ENCODE results near the gene SLC9C2.

The SLC9C2 gene

GRCh38 chr1:173481195-173481772 lies 121.6 kb downstream of the SLC9C2 start:
- H3K27ac ChIP-seq (ENCODE audit: poor library complexity, severe bottlenecking): no peak overlapping the region
- DNase-seq (ENCODE audit: low spot score) (no peak), ATAC-seq (ENCODE audit: low read depth) (no peak)
- H3K27me3 ChIP-seq (ENCODE audit: insufficient read depth, poor library complexity, severe bottlenecking): no peaks in the 10 kb centered on the region
- H3K36me3 ChIP-seq (ENCODE audit: low read depth): peaks cover 75% of the 10 kb centered on the region
- peaks cover 6% of the 10 kb centered on the region for H3K4me1 ChIP-seq (ENCODE audit: insufficient read depth, poor library complexity, severe bottlenecking)
- H3K9me3 ChIP-seq (ENCODE audit: severe bottlenecking): no peaks in the 10 kb centered on the region
- H3K4me3 ChIP-seq (ENCODE audit: severe bottlenecking): no peak overlapping the region
- TF ChIP-seq, protein P1, sequence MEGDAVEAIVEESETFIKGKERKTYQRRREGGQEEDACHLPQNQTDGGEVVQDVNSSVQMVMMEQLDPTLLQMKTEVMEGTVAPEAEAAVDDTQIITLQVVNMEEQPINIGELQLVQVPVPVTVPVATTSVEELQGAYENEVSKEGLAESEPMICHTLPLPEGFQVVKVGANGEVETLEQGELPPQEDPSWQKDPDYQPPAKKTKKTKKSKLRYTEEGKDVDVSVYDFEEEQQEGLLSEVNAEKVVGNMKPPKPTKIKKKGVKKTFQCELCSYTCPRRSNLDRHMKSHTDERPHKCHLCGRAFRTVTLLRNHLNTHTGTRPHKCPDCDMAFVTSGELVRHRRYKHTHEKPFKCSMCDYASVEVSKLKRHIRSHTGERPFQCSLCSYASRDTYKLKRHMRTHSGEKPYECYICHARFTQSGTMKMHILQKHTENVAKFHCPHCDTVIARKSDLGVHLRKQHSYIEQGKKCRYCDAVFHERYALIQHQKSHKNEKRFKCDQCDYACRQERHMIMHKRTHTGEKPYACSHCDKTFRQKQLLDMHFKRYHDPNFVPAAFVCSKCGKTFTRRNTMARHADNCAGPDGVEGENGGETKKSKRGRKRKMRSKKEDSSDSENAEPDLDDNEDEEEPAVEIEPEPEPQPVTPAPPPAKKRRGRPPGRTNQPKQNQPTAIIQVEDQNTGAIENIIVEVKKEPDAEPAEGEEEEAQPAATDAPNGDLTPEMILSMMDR (IDR thresholded peaks at IDR 0.05; ENCODE audit: poor library complexity, severe bottlenecking): no peak

- Histone ChIP-seq H3K27me3 (ENCODE audit: insufficient read depth, poor library complexity, severe bottlenecking) (no peaks in the 10 kb centered on the region), H3K36me3 (ENCODE audit: low read depth) (peaks cover 59% of the 10 kb centered on the region), H3K27ac (ENCODE audit: poor library complexity, severe bottlenecking) (no peak overlapping the region), H3K4me3 (ENCODE audit: severe bottlenecking) (no peak overlapping the region), H3K4me1 (ENCODE audit: insufficient read depth, poor library complexity, severe bottlenecking) (peaks cover 18% of the 10 kb centered on the region), H3K9me3 (ENCODE audit: severe bottlenecking) (no peaks in the 10 kb centered on the region)
- no peak for DNase-seq (ENCODE audit: low spot score)
- no peak for ATAC-seq (ENCODE audit: low read depth)
- TF ChIP-seq, protein P1 (IDR thresholded peaks at IDR 0.05; ENCODE audit: poor library complexity, severe bottlenecking): no peak
Observed at GRCh38 chr1:173479649-173480048, 123.2 kb downstream of the SLC9C2 start.

GRCh38 chr1:173478094-173478674 lies 124.7 kb downstream of the SLC9C2 start:
- peak overlapping the region; percentile 59 for H3K4me3 ChIP-seq (ENCODE audit: severe bottlenecking)
- H3K27me3 ChIP-seq (ENCODE audit: insufficient read depth, poor library complexity, severe bottlenecking): no peaks in the 10 kb centered on the region
- H3K36me3 ChIP-seq (ENCODE audit: low read depth): peaks cover 47% of the 10 kb centered on the region
- peak overlapping the region; percentile 79 for H3K27ac ChIP-seq (ENCODE audit: poor library complexity, severe bottlenecking)
- TF ChIP-seq, protein P1 (IDR thresholded peaks at IDR 0.05; ENCODE audit: poor library complexity, severe bottlenecking): no peak
- ATAC-seq (ENCODE audit: low read depth) (peak; percentile 39), DNase-seq (ENCODE audit: low spot score) (no peak)
- H3K4me1 ChIP-seq (ENCODE audit: insufficient read depth, poor library complexity, severe bottlenecking): peaks cover 32% of the 10 kb centered on the region
- no peaks in the 10 kb centered on the region for H3K9me3 ChIP-seq (ENCODE audit: severe bottlenecking)

DNA sequence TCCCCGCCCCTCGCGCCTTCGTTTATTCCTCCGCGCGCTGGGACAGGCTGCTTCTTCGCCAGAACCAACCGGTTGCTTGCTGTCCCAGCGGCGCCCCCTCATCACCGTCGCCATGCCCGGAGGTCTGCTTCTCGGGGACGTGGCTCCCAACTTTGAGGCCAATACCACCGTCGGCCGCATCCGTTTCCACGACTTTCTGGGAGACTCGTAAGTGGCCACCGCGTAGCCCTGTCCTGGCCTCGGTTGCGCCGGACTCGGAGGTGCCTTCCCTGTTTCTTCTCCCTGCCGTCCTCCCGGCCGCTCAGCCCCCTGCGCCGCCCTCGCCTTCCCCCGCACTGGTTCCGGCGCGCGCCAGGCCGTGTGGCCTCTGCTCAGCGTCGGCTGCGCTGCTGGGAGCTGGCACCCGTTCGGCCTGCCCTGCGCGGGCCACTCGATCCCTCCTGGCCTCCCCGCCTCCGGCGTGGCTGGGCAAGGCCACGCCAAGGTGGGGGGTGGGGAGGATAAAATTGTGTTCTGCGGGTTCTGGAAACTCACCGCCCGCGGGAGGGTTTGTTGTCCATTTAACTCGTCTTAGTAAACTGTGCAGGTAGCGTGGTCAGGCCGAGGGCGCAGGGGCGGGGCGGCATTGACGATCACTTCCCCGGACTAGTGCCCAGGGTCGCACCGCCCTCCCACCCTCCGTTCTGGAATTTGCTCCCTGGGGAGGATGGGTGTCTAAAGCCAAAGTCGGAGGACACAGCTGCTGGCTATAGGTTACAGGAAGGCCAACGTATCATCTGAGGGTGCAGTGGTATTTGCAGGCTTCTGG lies 125.4 kb downstream of the SLC9C2 start, which contains the start of gene PRDX6:
PRDX6 (plus strand) TSS at position 50 of the 808 bp plus-strand sequence; CDS start at position 113, 63 bp downstream.
- no peaks in the 10 kb centered on the region for H3K27me3 ChIP-seq (ENCODE audit: insufficient read depth, poor library complexity, severe bottlenecking)
- peaks cover 34% of the 10 kb centered on the region for H3K4me1 ChIP-seq (ENCODE audit: insufficient read depth, poor library complexity, severe bottlenecking)
- TF ChIP-seq, protein P1 (IDR thresholded peaks at IDR 0.05; ENCODE audit: poor library complexity, severe bottlenecking): no peak
- H3K4me3 ChIP-seq (ENCODE audit: severe bottlenecking): peak within 1 kb of the TSS; percentile 59
- no peaks in the 10 kb centered on the region for H3K9me3 ChIP-seq (ENCODE audit: severe bottlenecking)
- DNase-seq (ENCODE audit: low spot score) (peak; percentile 85), ATAC-seq (ENCODE audit: low read depth) (peak; percentile 43)
- peaks cover 43% of the 10 kb centered on the region for H3K36me3 ChIP-seq (ENCODE audit: low read depth)
- peak within 1 kb of the TSS; percentile 79 for H3K27ac ChIP-seq (ENCODE audit: poor library complexity, severe bottlenecking)
